ENCODE measurements around the gene ZBTB32. TPM values are rescaled to one million over a fixed set of nuclear protein-coding genes. Genes with fewer than 3 reads are reported as not detected.

ZBTB32 gene
- total and polyA plus RNA-seq, 2 of the 8 experiments (the other 6 are each of a cell fraction or from before 2014, with no cell fraction given) = 0.11 to 0.50 TPM

DNA sequence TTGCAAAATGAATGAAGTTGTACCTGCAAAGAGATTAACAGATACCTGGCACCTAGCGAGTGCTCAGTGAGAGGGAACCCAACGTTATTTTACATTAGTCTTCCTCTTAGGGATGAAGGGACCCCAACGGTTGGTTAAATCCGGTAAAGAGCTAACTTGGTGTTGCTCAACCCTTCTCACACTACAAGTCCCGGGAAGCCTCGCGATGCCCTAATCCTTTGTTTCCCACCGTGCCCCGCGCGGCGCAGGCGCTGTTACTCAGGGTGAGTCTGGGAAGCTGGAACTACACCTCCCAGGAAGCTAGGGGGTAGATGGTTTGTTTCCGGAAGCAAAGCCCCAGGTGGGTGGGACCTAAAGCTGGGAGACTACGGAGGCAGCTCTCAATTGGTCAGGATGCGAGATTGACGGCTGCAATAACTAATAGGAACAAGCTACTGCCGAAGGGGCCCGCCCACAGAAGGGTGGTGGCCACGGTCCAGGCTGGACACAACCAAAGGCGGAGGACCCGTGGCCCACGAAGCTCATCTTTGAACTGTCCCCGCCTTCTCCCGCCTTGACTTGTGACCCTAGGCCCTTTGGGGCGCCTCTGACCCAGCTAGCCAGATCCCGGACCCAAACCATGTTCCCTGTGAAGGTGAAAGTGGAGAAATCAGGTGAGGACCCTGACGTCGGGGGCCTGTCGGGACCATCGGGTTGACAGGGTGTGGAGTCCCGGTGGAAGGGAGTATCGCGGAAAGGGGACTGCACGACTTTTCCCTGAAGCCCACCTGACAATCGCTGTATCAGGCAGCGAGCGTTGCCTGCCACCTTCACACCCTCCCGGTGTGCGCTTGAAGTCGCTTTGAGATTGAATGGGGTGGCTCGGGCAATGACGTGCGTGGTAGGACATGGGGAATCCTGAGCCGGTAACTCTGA is 44.0 kb downstream of the ZBTB32 start, which contains the start of gene LIN37 (continued):
- TF ChIP-seq, protein P1, sequence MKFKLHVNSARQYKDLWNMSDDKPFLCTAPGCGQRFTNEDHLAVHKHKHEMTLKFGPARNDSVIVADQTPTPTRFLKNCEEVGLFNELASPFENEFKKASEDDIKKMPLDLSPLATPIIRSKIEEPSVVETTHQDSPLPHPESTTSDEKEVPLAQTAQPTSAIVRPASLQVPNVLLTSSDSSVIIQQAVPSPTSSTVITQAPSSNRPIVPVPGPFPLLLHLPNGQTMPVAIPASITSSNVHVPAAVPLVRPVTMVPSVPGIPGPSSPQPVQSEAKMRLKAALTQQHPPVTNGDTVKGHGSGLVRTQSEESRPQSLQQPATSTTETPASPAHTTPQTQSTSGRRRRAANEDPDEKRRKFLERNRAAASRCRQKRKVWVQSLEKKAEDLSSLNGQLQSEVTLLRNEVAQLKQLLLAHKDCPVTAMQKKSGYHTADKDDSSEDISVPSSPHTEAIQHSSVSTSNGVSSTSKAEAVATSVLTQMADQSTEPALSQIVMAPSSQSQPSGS (IDR thresholded peaks at IDR 0.05; ENCODE audit: low read length) = no peak
- TF ChIP-seq YY1 (IDR thresholded peaks at IDR 0.05; ENCODE audit: low read depth, low read length) (no peak), TAF1 (IDR thresholded peaks at IDR 0.05; ENCODE audit: low read depth, low read length) (no peak), CHD7 (IDR thresholded peaks at IDR 0.05; ENCODE audit: insufficient replicate concordance, low read length) (no peak), KDM5A (IDR thresholded peaks at IDR 0.05; ENCODE audit: low read length) (no peak), EP300 (IDR thresholded peaks at IDR 0.05; ENCODE audit: borderline replicate concordance in 1 of 2, low read depth in 2 of 2, low read length in 2 of 2) (no peak), SP1 (IDR thresholded peaks at IDR 0.05; ENCODE audit: low read depth, low read length) (peak; percentile 100)
